Keratinocyte (primary cell): Measurements from ENCODE around the gene SLC30A3. TPM values are rescaled to one million over a fixed set of nuclear protein-coding genes. Genes with fewer than 3 reads are reported as not detected.

ENCODE experiments used
- DNase-seq: peaks from one replicate; pipeline ENCODE4 v3.0.0-alpha.2; 2011; ENCODE audit warnings: low read depth, missing footprints, low spot score
- FAIRE-seq: peaks from 2 replicates; lab custom pipeline; 2011; peaks lifted over from hg19 to GRCh38; lab: Jason Lieb, UNC
- H2AFZ ChIP-seq: 2 replicates; pipeline ENCODE4 v1.6.0; 2012; ENCODE audit warnings: low read length, control low read depth, inconsistent platforms; ENCODE audit not compliant: control insufficient read depth
- H3K27ac ChIP-seq: 2 replicates; pipeline ENCODE4 v1.5.1; 2011; ENCODE audit warnings: low read length; ENCODE audit not compliant: control insufficient read depth, insufficient read depth
- H3K27me3 ChIP-seq: 3 replicates; pipeline ENCODE4 v1.6.0; 2011; ENCODE audit warnings: low read length; ENCODE audit not compliant: control insufficient read depth, insufficient read depth; ENCODE audit errors: extremely low read depth
- H3K36me3 ChIP-seq, 2 experiments: 2 replicates in 1 of 2; 3 replicates in 1 of 2; pipeline ENCODE4 v1.5.1; 2011; ENCODE audit warnings: low read length in 2 of 2, mild to moderate bottlenecking in 1 of 2; ENCODE audit not compliant: control insufficient read depth in 2 of 2, insufficient read depth in 2 of 2; ENCODE audit errors: extremely low read depth in 1 of 2
- H3K4me1 ChIP-seq: 3 replicates; pipeline ENCODE4 v1.5.1; 2011; ENCODE audit warnings: low read length; ENCODE audit not compliant: control insufficient read depth, insufficient read depth; ENCODE audit errors: extremely low read depth
- H3K4me2 ChIP-seq: 3 replicates; pipeline ENCODE4 v1.6.0; 2011; ENCODE audit warnings: low read depth, low read length; ENCODE audit not compliant: control insufficient read depth, insufficient read depth; ENCODE audit errors: extremely low read depth
- H3K4me3 ChIP-seq, 3 experiments: fragments of 200-600 bp in 1 of 3; sonication (generic) in 1 of 3; 2 replicates in 2 of 3; 3 replicates in 1 of 3; pipeline ENCODE4 v1.5.1; 2011 to 2016; ENCODE audit warnings: low read length in 3 of 3, mild to moderate bottlenecking in 3 of 3, control low read depth in 2 of 3, inconsistent platforms in 1 of 3, low read depth in 1 of 3, mixed read lengths in 1 of 3, mixed run types in 1 of 3, moderate library complexity in 1 of 3; ENCODE audit not compliant: control insufficient read depth in 2 of 3, insufficient read depth in 2 of 3; ENCODE audit errors: extremely low read depth in 1 of 3
- H3K79me2 ChIP-seq: 2 replicates; pipeline ENCODE4 v1.6.0; 2012; ENCODE audit warnings: low read length; ENCODE audit not compliant: control insufficient read depth, insufficient read depth
- H3K9ac ChIP-seq: 3 replicates; pipeline ENCODE4 v1.6.0; 2011; ENCODE audit warnings: low read length; ENCODE audit not compliant: control insufficient read depth, insufficient read depth; ENCODE audit errors: extremely low read depth
- H3K9me1 ChIP-seq: 3 replicates; pipeline ENCODE4 v1.6.0; 2011; ENCODE audit warnings: low read length; ENCODE audit not compliant: control insufficient read depth, insufficient read depth; ENCODE audit errors: extremely low read depth
- H3K9me3 ChIP-seq: 2 replicates; pipeline ENCODE4 v1.5.1; 2012; ENCODE audit warnings: low read depth, low read length; ENCODE audit not compliant: control insufficient read depth
- H4K20me1 ChIP-seq: 3 replicates; pipeline ENCODE4 v1.6.0; 2011; ENCODE audit warnings: low read length; ENCODE audit not compliant: control insufficient read depth, insufficient read depth; ENCODE audit errors: extremely low read depth
- EZH2 ChIP-seq: IDR thresholded peaks from one replicate; pipeline ENCODE4 v1.6.1; 2012; ENCODE audit warnings: inconsistent platforms, mild to moderate bottlenecking, low read length, moderate library complexity
- dilution Hi-C: fragments of 300-500 bp; cut with MboI; formaldehyde crosslinking; loops from one replicate; pipeline ENCODE4 v1.7.0; 2020; ENCODE audit warnings: low sequenced_read_pairs; ENCODE audit not compliant: extremely low pct_ligation_motif_present
- polyA plus RNA-seq, 5 experiments: library from polyadenylated mRNA; depleted of rRNA in 3 of 5; stranded (reverse) in 3 of 5; stranded (forward) in 1 of 5; unstranded in 1 of 5; fragments of >200 nt; gene quantifications; 1 replicate in 1 of 5; 2 replicates in 3 of 5; 3 replicates in 1 of 5; pipeline versions ENCODE4 v1.2.1 to v1.2.3, GENCODE V29; 2011 to 2012; ENCODE audit warnings: missing spikeins in 2 of 5, low read depth in 1 of 5, low replicate concordance in 1 of 5
- TF ChIP-seq, protein P1 (sequence below), 3 experiments: IDR thresholded peaks in 1 of 3; conservative IDR thresholded peaks in 1 of 3; optimal IDR thresholded peaks in 1 of 3; 2 replicates in 2 of 3; 3 replicates in 1 of 3; pipeline versions ENCODE3 to v1.5.1; 2011; ENCODE audit warnings: low read length in 3 of 3, mild to moderate bottlenecking in 3 of 3, moderate library complexity in 2 of 3, control low read depth in 1 of 3, inconsistent platforms in 1 of 3; ENCODE audit not compliant: insufficient read depth in 2 of 3; ENCODE audit errors: extremely low read depth in 1 of 3

The SLC30A3 gene
- polyA plus RNA-seq, 1 donor (not counting 4 experiments of a cell fraction or from before 2014, with no cell fraction given) = not detected

DNA sequence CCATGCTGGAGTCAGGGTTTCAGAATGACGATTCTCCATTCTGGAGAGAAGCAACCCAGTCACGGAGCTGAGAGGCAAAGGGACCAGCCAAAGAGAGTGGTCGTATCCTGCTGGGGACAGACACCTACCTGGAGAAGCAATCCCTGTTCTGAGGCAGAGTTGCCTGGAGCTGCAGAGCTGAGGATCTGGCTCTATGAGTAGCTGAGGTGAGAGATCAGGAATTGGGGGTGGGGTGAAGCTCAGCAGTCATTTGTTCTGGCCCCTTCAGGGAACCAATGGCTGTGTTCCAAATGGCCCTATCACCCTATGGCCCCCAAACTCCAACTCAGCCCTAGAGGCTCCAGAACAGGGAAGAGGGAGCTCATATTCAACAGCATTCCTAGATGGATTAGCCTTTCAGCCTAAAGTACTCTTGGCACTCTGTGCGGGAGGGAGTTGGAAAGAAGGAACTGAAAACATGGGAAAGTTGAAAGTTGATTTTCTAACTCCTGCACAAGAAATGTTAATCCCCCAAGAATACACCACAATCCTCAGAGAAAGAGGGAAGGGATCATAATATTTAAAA lies 54.3 kb downstream of the SLC30A3 start:
- Histone ChIP-seq H3K79me2 (peaks cover 5% of the 10 kb centered on the region), H3K9me1 (no peaks in the 10 kb centered on the region), H3K4me1 (peaks cover 16% of the 10 kb centered on the region), H3K4me2 (no peak overlapping the region), H4K20me1 (no peaks in the 10 kb centered on the region), H3K9ac (no peak overlapping the region), H3K36me3 (peaks cover 30 to 49% of the 10 kb centered on the region in 2 experiments), H3K27me3 (no peaks in the 10 kb centered on the region), H3K9me3 (no peaks in the 10 kb centered on the region), H3K27ac (no peak overlapping the region), H2AFZ (no peak overlapping the region), H3K4me3 (no peak overlapping the region)
- no peak for FAIRE-seq
- TF ChIP-seq, protein P1, sequence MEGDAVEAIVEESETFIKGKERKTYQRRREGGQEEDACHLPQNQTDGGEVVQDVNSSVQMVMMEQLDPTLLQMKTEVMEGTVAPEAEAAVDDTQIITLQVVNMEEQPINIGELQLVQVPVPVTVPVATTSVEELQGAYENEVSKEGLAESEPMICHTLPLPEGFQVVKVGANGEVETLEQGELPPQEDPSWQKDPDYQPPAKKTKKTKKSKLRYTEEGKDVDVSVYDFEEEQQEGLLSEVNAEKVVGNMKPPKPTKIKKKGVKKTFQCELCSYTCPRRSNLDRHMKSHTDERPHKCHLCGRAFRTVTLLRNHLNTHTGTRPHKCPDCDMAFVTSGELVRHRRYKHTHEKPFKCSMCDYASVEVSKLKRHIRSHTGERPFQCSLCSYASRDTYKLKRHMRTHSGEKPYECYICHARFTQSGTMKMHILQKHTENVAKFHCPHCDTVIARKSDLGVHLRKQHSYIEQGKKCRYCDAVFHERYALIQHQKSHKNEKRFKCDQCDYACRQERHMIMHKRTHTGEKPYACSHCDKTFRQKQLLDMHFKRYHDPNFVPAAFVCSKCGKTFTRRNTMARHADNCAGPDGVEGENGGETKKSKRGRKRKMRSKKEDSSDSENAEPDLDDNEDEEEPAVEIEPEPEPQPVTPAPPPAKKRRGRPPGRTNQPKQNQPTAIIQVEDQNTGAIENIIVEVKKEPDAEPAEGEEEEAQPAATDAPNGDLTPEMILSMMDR (optimal IDR thresholded peaks at IDR 0.05 in 1 of 3, IDR thresholded peaks at IDR 0.05 in 1 of 3, conservative IDR thresholded peaks at IDR 0.05 in 1 of 3; ENCODE audit: extremely low read depth in 1 of 3, insufficient read depth in 2 of 3, low read length in 3 of 3) = no peak
- no peak for TF ChIP-seq EZH2
- DNase-seq = no peak
- dilution Hi-C loops = no loop called here

DNA sequence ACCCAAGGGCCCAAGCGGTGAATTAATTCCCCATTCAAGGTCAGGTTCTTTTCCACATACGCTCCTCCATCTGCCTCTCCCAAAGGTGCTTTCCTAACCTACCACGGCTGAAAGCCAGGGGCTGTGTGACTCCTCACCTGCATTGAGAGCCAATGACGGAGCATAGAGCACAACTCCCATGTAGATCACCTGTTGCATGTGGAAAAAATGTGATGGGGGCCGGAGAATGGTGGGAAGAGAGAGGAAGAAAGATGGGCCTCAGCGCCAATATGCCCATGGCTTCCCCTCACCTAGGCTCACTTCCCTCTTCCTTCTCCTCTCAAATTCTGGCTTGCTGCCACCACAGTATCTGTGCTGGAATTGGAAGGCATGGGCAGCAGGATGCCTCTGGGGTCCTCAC lies 56.5 kb downstream of the SLC30A3 start:
- H3K27ac ChIP-seq = no peak overlapping the region
- H3K9ac ChIP-seq = no peak overlapping the region
- peaks cover 10% of the 10 kb centered on the region for H3K4me1 ChIP-seq
- H3K4me2 ChIP-seq = no peak overlapping the region
- no peaks in the 10 kb centered on the region for H3K9me3 ChIP-seq
- H3K9me1 ChIP-seq = no peaks in the 10 kb centered on the region
- FAIRE-seq (no peak), DNase-seq (no peak)
- no peaks in the 10 kb centered on the region for H3K27me3 ChIP-seq
- H3K79me2 ChIP-seq = no peaks in the 10 kb centered on the region
- H2AFZ ChIP-seq = no peak overlapping the region
- peaks cover 38 to 56% of the 10 kb centered on the region in 2 experiments for H3K36me3 ChIP-seq
- TF ChIP-seq, protein P1 (optimal IDR thresholded peaks at IDR 0.05 in 1 of 3, IDR thresholded peaks at IDR 0.05 in 1 of 3, conservative IDR thresholded peaks at IDR 0.05 in 1 of 3; ENCODE audit: extremely low read depth in 1 of 3, insufficient read depth in 2 of 3, low read length in 3 of 3) = no peak
- TF ChIP-seq EZH2 = no peak
- no peaks in the 10 kb centered on the region for H4K20me1 ChIP-seq
- dilution Hi-C loops = no loop called here
- H3K4me3 ChIP-seq = no peak overlapping the region
